Stimulated activated naive CD4-positive, alpha-beta T cell treated with Interleukin-2 at 50 U/mL for 16 hours (primary cell): ENCODE data around the gene SIPA1L3.
A peak's percentile ranks its signal among the peaks of the same experiment; 100 is the strongest.
"Not testable (repeated sequence)": the region's sequence is repeated elsewhere in the genome, so short reads cannot be mapped to it uniquely, and the experiment has no call there.

Experiments used
- DNase-seq: peaks from one replicate; lab custom pipeline; 2025; lab: John Stamatoyannopoulos, UW

Gene SIPA1L3, protein sequence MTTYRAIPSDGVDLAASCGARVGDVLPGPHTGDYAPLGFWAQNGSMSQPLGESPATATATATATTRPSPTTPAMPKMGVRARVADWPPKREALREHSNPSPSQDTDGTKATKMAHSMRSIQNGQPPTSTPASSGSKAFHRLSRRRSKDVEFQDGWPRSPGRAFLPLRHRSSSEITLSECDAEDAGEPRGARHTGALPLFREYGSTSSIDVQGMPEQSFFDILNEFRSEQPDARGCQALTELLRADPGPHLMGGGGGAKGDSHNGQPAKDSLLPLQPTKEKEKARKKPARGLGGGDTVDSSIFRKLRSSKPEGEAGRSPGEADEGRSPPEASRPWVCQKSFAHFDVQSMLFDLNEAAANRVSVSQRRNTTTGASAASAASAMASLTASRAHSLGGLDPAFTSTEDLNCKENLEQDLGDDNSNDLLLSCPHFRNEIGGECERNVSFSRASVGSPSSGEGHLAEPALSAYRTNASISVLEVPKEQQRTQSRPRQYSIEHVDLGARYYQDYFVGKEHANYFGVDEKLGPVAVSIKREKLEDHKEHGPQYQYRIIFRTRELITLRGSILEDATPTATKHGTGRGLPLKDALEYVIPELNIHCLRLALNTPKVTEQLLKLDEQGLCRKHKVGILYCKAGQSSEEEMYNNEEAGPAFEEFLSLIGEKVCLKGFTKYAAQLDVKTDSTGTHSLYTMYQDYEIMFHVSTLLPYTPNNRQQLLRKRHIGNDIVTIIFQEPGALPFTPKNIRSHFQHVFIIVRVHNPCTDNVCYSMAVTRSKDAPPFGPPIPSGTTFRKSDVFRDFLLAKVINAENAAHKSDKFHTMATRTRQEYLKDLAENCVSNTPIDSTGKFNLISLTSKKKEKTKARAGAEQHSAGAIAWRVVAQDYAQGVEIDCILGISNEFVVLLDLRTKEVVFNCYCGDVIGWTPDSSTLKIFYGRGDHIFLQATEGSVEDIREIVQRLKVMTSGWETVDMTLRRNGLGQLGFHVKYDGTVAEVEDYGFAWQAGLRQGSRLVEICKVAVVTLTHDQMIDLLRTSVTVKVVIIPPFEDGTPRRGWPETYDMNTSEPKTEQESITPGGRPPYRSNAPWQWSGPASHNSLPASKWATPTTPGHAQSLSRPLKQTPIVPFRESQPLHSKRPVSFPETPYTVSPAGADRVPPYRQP (N-terminal part only)

DNA sequence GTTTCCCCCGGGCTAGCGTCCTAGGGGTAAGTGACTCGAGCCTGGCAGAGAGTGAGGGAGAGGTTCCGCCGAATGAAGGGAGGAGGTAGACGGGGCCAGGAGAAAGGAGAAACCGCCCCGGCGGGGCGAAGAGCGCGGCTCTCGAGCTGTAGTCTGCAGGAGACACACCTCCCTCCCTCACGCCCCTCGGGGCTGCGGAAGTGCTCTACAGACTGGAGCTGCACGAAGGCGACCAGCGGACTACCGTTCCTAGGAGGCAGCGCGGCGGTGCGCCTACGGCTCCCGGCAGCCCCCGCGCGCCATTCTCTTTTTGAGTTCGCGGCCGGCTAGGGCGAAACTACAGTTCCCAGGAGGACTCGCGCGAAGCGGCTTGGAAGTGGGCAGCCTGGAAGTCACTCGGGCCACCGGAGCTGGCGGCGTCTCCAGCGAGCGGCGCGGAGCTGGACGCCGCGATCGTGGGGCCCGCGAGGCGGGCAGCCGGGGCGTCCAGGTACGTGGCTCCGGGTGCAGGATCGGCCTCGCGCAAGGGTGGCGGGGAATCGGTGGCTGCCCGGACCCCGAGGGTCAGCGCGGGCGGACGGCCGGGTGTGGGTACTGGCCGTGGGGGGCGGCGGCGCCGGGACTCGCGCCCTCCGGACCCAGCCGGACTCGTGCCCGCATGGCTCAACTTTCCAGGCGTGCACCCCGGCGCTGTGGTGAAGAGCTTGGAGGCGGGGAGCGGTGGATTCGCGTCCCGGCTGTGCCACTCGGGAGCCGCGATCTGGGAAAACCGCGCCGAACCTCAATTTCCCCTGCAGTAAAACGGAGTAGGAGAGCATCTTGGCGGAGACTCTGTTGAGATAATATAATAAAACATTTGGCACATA lies at the start of gene SIPA1L3:
Gene SIPA1L3 (plus strand): TSS at position 340 of the 866 bp plus-strand sequence. CDS start 174,358 bp downstream, outside the sequence.
- DNase-seq: peak; percentile 93

DNA sequence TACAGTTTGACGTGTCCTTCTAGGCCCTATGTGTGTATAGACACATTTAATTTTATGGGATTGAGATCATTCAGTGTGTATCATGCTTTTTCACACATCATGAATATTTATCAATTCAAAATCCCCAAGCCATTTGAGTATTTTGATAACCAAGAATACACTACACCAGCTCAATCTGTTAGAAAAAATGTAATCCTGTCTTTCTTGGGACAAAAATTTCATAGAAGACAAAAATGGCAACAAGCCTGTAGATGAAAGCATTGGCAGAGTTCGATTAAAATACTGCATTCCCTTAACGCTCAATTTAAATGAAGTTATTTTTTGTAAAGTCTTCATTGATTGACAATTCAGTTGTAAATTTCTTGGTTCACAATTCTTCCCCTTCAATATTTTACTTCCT lies 42.5 kb upstream of the SIPA1L3 start:
- no peak for DNase-seq

DNA sequence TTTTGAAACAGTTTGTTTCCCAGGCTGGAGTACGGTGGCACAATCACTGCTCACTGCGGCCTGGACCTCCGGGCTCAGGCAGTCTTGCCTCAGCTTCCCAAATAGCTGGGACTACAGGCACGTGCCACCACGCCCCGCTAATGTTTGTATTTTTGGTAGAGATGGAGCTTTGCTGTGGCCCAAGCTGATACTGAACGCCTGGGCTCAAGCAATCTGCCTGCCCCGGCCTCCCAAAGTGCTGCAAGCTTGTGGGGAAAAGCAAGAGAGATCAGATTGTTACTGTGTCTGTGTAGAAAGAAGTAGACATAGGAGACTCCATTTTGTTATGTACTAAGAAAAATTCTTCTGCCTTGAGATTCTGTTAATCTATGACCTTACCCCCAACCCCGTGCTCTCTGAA lies 41.1 kb upstream of the SIPA1L3 start:
- DNase-seq: not testable (repeated sequence)

DNA sequence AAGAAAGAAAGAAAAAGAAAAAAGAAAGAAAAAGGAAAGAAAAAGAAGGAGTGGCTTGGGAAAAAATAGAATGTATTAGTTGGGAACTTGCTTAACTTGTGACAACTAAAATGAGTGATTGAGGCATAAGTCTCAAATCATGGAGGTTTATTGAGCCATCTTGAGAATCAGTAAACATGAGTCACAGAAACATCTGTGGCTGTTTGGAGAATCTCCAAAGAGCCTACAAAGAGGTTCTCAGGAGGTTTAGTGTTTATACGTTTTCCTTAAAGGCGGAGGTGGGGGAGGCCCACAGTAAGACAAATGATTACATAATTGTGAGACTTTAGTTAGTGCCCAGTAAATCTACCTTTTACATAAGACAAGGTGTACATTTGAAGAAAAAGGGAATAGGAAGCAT lies 39.2 kb upstream of the SIPA1L3 start:
- no peak for DNase-seq

DNA sequence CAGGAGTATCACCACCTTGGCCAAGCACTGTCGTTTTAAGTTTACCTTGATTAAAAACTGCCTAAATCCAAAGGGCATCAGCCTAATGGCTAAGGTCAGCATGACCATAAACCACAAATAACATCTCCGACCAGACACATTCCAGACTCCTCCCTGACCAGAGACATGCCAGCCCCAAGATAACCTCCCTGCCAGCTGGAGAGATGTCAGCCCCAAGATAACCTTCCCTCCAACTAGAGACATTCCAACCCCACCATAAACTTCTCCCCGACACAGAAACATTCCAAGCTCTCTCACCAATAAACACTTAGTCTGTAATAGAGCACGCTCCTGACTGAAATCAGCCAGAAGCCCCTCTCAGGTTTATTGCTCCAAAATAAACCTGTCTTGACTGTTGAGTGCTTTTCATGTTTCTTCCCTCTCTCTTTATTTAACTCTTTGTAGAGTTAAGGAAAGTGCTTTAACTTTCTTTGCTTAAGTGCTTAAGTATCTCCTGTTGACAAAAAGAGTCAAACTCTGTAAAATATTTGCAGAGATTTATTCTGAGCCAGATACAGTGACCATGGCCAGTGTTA lies 37.2 kb upstream of the SIPA1L3 start:
- DNase-seq: no peak

DNA sequence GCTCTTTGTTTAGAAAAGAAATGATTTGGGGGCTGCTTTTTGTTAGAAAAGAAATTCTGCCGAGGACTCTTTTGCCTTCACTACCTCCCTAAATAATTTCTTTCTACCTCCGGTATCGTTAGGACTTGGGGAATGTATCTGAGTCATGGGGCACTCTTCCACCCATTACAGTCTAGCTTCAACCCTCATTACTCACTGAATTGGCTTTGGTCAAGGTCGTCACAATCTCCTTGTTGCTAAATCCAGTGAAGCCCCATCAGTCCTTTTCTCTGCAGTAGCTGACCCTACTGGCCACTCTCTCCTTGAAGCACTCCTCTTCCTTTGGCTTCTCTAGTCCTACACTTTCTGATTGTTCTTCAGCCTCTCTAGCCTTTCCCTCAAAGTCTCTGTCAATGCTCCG lies 34.6 kb upstream of the SIPA1L3 start:
- no peak for DNase-seq

DNA sequence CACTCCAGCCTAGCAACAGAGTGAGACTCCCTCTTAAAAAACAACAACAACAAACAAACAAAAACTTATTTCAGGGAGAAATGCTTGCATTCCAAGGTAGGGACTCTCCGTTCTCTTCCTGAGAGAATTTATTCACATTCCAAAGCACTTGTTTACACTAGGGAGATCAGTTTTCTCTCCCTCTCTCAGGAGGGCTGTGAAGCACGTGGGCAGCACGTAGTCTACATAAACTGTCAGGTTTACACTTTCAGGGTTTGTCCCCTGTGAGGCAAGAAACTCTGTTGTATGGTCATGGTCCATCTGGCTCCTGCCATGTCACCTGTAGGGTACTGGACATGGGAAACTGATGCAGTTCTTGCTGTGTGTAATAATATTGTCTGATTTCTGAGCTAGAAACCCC lies 32.2 kb upstream of the SIPA1L3 start:
- no peak for DNase-seq

DNA sequence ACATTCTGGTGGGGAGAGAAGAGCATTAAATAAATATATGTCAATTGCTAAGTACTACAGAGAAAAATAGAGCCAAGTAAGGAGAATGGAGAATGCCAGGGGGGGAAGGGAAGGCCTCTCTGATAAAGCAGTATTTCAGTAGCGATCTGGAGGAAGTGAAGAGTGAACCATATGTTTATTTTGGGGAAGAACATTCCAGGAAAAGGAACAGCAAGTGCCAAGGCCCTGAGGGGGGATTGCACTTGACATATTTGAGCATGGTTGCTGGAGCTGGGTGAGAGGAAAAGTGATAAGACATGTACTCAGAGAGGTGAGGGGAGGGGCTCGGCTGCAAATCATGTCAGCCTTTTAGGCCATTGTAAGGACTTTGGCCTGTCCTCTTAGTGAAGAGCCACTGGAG lies 31.0 kb upstream of the SIPA1L3 start:
- DNase-seq: no peak

DNA sequence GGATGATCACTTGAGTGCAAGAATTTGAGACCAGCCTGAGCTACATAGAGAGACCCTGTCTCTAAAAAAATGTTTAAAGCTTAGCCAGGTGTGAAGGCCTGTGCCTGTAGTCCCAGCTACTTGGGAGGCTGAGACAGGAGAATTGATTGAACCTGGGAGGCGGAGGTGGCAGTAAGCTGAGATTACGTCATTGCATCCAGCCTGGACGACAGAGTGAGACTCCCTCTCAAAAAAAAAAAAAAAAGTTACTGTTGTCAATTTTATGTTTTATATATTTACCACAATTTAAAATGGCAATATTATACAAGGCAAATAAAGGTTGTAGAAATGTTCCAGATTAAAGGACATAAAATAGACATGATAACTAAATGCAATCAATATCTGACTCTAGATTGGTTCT lies 29.9 kb upstream of the SIPA1L3 start:
- DNase-seq: no peak

DNA sequence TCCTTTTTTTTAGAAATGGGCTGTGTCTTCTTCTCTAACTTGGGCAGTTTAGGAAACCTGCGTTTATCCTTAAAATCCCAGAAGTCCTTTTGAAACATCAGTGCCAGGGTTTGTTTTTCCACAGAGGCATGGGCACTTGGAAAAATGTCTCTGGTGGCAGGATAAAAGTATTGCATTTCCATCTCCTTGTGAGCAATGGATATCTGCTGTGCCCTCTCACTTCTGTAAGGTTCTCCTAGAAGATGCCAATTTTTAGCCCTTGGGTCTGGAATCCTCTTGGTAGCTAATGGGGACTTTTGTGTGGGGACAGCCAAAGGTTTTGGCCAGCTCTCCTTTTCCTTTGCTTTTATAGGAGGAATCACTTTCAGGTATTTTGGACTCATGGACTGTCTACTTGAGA lies 21.6 kb upstream of the SIPA1L3 start:
- no peak for DNase-seq

DNA sequence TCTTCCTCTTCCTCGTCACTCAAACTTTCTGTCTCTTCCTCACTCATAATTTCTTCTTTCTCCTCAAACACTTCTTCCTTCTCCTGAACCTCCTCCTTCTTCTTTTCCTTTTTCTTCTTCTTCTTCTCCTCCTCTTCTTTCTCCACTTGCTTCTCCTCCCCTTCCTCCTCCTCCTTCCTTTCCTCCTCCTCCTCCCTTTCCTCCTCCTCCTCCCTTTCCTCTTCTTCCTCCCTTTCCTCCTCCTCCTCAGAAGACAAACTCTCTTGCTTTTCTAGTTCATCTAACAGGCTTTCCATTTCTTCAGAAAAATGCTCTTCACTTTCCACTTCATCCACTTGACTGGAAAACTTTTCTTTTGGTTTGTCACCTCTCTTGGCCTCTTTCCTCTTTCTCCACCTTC lies 20.4 kb upstream of the SIPA1L3 start:
- no peak for DNase-seq

DNA sequence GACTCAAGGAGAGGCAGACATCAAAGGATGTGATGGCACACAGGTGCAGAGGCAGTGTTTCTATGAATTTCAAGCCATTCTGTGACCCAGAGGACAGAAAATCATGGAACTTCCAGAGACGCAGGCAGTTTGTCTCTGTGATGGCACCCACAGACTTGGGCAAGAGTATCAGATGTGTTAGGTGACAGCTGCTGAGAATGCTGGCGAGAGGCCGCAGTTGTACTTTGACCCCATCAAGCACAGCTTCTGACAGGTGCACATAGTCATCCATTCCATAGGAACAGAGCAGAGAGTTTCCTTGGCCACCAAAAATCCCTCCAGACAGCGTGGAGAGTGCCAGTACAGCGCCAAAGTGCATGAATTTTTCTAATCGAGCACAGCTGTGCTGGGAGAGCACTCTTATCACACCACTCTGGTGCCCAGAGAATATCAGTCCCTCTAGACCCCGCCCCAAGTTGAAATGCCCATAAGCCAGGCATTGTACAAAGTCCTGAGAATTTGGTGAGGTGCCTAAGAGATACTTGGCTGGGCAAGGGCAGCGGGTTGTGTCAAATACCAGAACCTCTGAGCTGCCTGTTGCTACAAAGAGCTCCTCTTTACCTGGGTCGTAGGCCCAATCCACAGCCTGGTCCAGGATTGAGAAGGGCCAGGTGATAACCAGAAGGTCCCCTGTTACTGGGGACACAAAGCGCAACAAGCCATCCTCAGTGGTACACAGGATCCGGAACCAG lies 13.0 kb upstream of the SIPA1L3 start:
- no peak for DNase-seq

DNA sequence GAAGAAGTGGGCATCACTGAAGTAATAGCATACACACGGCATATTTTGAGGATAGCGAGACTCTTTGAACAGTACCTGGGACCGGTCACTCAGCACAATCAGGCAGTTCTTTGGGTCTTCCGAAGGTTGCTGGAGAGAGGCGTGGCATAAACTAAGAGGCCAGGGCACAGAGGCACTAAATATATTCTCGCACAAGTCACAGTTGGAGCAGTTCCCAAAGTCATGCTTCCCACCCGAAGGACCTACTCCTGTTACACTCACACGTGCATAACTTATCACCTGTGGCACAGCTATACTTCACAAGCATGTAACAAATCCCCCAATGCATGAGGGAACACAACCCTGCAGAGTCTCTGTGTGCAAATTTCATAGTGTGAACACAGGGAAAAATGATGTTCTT lies 10.8 kb upstream of the SIPA1L3 start:
- no peak for DNase-seq

DNA sequence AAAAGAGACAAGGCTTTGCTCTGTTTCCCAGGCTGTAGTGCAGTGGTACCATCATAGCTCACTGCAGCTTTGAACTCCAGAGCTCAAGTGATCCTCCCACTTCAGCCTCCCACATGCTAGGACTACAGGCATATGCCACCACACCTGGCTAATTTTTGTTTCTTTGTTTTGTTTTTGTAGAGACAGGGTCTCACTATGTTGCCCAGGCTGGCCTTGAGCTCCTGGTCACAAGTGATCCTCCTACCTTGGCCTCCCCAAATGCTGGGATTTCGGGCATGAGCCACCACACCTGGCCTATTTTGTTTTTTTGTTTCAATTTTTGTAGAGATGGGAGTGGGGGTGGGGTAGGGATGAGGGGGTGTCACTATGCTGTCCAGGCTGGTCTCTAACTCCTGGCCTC lies 7.6 kb upstream of the SIPA1L3 start:
- no peak for DNase-seq

DNA sequence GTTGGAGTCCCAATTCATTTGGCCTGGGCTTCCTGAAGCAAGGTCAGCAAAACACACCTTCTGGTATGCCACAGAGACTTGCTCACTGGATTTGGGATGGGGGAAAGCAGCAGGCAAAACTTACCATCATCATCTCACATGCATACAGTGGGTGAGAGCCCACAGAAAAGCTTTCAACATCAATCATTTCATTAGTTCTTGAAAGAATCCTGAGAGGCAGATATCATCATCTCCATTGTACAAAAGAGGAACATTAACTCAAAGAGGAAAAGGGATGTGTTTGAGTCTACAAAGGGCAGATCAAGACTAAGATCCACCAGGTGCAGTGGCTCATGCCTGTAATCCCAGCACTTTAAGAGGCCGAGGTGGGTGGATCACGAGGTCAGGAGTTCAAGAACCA lies 7.0 kb upstream of the SIPA1L3 start:
- no peak for DNase-seq

DNA sequence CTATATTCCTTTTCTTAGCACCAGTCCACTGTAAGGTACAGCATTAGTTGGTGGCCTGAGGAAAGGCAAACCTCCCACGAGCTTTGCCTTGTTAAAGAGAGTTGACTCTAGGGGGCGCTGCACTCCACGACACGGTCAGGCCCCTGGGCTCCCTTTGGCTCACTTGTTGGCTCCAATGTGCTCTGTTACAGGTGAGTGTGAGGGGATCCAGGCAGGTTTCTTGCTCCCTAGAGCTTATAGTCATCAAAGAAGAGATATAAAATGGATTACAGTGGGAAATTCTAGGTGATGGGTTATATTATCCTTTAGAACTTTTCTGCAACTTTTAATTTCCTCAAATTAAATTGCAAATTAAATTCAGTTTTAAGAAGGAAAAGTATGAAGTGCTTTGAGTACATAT lies 4.3 kb upstream of the SIPA1L3 start:
- peak; percentile 70 for DNase-seq

DNA sequence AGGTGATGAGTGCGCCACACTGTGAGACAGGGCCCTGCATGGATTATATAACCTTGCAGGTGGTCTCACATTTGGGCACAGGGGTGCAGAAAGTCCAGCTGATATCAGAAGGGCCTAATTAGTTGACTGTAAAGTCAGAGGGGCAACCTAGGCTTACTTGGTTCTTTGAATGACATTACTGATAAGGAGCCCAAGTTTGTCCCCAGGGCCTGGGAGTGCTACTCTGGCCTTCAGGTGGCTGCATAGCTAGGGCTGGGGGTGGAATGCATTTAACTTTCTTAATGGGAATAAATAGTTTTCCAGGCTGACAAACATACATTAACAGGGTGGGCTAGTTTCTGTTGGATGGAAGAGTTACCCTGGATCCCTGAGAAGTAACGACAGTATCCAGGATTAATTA lies 3.9 kb upstream of the SIPA1L3 start:
- no peak for DNase-seq

DNA sequence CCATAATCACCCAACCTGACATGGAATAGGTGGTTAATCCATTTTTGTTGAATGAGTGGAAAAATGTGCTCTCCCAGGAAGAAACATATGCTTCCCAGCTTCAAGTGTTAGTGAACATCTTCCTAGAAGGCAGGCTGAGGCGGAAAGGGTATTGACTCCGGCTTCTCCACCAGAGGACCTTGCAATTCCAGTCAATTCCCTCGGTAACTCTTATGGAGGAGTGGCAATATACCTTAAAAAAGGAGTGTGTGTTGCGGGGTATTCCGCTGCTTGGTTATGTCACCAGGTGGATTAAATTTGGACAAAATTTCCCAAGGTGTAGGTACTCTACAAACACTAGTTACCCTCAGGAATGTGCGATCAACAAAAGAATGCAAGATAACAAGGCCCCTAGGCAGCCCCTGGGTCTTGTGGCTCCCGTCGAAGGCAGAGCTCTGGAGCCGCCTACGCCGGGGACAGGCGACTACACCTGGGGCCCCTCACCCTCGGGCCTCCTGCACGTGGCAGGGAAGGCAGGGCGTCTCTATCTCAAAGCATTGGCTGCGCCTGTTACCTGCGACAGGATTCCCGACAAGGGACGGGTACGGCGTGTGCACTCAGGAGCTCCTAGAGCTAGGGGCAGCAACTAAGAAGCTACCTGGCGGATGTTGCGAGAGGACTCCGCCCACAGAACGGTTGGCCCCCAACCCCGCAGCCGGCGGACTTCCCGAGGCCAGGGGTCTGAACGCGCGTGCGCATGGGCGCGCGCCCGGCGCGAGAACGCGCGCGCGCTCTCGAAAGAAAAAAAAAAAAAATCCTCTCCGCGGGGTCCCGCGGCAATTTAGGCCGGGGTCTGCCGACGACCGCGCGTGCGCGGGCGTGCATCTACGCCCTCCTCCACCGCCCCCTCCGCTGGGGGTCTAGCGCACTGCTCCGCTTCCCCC lies 801 bp upstream of the SIPA1L3 start, which contains the start of gene WDR87:
Gene WDR87 (minus strand): TSS at position 649 of the 923 bp plus-strand sequence. CDS start 8,355 bp downstream, outside the sequence.
- peak; percentile 31 for DNase-seq

DNA sequence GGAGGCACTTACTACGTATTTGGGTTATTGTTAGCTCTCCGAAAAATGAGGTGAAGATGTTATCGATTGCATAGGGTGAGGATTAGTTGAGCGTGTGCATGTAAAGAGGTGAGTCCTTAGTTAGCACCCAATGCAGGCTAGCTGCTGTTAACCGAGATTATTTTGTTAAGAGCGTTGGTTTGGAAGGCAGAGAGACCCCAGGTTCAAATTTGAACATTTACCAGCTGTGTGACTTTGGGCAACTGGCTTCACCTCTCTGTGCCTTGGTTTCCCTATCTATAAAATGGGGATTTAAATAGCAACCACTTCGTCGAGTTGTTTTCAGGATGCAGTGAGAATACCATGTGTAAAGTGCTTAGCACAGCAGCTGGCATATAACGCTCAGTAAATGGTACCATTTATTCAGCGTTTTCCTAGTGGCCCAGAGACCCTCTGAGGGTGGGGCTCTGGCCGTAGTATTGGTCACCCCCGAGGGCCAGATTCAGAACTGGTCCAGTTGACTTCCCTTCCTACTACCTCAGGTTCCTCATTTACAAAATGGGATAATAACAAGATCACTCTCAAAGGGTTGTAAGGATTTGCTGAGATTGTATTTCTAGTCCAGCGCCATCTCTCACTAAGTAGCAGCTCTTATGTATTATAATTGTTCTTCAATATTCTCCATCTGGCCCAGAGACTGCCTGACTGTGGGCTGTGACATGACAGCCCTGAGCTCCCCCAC lies 887 bp downstream of the SIPA1L3 start:
- DNase-seq: no peak
